NCI-H2227 (cell line): ENCODE results near the gene BIRC6.
"Not testable (repeated sequence)": the region's sequence is repeated elsewhere in the genome, so short reads cannot be mapped to it uniquely, and the experiment has no call there.

Experiments
- DNase-seq: peaks from one replicate; lab custom pipeline; 2025; ENCODE audit not compliant: unreplicated experiment; lab: John Stamatoyannopoulos, UW

BIRC6 gene

DNA sequence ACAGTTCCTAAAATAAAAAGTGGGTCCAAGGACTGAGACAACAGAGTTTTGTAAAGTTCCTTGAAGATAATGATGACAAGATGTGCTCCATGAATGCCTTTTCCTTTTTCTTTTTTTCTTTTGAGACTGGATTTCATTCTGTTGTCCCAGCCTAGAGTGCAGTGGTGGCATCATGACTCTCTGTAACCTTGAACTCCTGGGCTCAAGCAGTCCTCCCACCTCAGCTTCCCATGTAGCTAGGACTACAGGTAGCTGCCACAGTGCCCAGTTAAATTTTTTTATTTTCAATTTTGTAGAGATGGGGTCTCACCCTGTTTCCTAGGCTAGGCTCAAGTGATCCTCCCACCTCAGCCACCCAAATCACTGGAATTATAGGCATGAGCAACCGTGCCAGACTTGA, 254.9 kb downstream of the BIRC6 start:
- no peak for DNase-seq

DNA sequence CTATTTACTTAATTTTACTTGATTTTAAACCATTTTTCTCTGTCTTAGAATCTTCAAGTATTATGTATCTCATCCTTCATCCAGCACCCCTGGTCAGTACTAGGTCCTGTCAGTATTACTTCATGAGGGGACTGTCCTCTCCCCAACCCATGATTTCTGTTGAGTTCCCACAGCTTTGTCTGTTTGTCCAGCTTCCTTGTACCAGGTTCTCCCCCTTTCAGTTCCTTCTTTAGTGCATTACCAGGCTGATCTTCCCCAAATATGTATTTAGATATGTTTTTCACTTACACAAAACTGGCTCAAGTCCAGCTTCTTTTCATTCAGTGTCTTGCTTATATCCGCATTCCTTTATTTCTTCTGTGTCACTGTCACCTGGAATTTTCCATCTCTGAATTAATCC, 257.3 kb downstream of the BIRC6 start:
- DNase-seq: no peak

DNA sequence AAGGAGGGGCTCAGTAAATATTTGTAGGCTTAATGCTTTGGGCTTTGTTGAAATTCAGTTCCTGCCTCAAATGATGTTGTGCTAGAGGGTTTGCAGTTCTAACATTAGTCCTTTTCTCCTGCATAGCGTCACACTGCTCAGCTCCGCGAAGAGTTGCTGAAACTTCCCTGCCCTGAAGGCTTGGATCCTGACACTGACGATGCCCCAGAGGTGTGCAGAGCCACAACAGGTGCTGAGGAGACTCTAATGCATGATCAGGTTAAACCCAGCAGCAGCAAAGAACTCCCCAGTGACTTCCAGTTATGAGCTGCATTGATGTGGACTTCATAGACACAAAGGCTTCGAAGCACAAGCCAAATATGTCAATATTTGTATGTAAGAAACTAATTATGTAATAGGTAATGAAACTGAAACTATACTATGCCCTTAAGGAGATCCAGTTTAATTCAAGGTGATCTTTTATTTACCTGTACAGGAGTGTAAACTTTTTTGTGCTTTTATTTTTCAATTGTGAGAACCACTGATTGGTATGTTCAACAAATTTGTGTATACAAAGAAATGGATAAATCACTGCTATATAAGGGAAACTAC, 260.9 kb downstream of the BIRC6 start:
- DNase-seq: no peak

DNA sequence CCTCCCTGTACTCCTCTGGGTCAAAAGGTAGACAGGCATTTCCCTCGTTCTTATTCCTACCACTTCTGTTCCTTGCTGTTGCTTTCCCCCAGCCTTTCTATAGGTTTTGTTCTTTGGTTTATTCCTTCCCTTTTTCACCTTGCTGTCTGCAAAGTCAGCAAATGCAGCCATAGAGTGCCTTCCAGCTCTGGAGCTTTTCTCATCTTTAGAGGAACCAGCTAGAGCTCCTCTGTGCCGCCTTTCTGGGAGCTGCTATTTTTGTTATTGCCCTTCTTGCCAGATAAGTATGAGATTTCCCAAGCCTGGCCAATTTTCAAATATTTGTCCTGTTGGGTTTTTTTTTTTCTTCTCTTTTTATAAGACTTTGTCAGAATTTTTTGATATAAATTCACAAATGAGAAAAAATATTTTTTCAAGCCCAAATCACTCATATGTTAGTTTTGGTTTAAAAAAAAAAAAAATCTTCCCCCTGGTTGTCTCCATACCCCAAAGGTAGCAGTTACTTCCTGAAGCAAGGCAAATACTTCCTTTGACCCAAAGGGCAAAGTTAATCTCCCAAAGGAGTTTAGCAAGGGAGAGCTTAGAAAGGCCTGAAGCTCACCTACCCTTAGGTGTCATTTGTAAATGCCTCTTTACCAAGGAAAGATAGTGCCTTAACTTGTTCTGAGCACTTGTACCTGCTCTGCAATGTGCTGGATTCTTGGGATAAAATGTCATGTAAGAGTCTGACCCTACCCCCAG, 265.9 kb downstream of the BIRC6 start:
- DNase-seq: no peak

DNA sequence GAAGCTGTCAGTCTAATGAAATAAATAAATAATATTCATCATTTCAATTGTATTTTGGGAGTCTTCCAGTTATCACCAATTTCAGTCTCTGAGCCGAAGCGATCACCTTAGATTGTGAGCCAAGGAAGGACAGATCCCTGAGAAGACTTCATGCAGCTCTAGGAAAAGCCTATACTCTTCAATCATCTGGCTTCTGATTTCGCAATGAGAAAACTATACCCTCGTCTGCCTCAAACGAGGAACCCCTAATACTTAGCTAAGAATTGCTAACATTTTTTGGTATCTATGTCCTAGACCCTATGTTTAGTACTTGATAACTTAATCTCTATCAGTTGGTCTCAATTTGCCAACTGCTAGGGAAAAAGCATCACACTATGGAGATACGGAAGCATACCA, 266.5 kb downstream of the BIRC6 start:
- DNase-seq: no peak

DNA sequence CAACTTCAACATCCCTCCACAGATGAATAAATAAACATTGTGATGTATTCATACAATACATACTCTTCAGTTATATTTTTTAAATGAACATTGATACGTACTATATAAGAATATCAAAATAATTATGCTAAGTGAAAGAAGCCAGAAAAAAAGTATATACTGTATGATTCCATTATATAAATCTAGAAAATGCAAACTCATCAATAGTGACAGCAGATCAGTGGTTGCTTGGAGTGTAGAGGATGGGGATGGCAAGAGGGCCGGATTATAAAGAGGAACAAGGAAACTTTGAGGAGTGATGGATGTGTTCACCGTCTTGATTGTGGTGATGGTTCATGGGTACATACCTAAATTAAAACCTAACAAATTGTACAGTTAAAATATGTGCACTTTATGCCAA, 268.0 kb downstream of the BIRC6 start:
- no peak for DNase-seq

DNA sequence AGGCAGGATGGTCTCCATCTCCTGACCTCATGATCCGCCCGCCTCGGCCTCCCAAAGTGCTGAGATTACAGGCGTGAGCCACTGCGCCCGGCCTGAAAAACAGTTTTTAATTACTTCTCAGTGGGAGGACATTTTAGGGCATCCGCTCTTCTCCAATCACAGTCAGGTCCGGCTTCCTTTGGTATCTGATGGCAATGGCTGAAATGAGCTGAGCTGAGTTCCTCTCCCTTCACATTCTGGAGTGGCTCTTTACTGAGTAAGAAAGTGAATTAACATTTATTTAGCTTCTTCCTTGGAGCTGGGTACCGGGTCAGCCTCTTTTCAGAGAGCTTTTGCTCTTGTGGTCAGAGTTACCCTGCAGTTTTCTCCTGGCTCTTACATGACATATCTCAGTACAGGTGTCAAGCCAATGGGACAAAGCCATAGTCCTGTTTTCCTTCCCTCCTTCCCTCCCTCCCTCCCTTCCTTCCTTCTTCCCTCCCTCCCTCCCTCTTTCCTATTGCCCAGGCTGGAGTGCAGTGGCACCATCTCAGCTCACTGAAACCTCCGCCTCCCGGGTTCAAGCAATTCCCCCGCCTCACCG, 269.9 kb downstream of the BIRC6 start:
- peak; percentile 30 for DNase-seq

DNA sequence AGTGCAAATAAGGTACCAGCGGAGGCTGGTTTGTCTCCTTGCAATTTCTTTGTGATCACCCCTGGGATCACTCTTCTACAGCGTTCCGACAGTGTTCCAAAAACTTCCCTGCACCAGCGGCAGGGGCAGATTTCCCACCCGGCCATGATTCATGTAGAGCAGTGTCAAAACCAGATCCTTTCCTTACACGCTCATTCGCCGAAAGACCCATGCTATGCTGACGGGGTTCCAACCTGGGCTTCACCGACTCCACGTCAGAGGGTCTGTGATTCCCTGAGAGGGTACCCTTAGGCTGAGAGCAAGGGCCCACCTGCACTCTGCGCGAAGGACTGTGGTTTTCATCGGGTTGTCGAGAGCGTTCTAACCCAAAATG, 270.6 kb downstream of the BIRC6 start:
- peak; percentile 83 for DNase-seq

DNA sequence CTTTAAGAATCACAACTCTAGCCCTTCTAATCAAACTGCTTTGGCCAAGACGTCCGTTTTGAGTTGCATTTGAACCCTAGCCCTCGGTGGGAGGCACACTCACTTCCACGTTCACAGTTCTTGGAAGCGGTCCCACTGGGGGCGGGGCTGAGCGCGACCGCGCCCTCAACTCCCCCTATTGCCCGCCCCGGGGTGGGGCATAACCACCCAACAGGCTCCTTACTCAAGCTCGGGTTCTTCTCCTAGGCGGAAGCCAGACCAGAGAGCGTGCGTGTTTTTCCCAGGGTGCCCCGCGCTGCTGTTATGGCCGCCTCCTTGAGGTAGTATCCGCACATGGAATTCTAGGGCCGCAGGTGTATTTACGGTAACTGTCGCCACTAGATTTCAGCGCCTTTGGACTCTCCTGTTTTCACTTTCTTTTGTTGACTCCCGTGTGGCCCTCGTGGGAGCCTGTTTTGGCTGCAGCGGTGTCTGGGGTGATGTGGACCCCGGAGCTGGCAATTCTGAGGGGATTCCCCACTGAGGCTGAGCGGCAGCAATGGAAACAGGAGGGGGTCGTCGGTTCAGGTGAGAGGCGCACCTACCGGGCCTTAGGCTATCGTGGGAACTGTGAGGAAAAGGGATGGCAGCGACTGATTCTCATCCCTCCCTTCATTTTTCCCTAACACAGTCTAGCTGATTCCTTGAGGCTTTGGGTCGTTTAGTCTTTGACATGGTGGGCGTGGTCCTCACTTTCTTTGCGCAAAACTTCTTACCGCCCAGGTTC, 271.2 kb downstream of the BIRC6 start, which contains the start of gene TTC27:
TTC27 (plus strand) TSS at position 237 of the 766 bp plus-strand sequence; CDS start at position 480, 243 bp downstream.
- peak; percentile 97 for DNase-seq

DNA sequence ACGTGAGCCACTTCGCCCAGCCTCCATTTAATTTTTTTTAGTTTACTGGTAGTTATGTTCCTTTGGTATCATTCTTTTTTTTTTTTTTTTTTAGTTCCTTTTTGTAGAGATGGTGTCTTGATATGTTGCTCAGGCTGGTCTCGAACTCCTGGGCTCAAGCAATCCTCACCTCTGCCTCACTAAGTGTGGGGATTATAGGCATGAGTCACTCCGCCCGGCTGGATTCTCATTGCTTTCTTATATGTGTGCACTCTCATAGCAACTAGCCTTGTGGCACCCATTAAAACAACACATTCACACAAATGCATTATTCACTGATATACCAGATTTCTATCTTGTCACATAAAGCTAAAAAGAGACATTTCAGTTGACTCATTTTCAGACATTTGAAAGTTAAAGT, 275.3 kb downstream of the BIRC6 start:
- DNase-seq: no peak

DNA sequence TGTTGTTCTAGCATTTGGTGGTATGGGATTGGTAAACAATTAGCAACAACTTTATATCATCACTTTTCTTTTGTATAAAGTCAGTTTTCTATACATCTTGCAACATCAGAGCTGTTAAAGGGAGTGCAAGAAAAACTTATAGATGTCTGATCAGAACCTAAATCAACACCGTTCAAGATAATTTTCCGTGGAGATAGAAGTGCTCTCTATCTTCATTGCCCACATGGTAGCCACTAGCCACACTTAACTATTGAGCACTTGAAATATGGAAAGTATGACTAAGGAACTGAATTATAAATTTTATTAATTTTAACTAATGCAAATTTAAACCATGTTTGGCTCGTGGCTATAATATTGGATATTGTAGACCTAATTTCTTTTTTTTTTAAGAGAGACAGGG, 276.2 kb downstream of the BIRC6 start:
- no peak for DNase-seq

DNA sequence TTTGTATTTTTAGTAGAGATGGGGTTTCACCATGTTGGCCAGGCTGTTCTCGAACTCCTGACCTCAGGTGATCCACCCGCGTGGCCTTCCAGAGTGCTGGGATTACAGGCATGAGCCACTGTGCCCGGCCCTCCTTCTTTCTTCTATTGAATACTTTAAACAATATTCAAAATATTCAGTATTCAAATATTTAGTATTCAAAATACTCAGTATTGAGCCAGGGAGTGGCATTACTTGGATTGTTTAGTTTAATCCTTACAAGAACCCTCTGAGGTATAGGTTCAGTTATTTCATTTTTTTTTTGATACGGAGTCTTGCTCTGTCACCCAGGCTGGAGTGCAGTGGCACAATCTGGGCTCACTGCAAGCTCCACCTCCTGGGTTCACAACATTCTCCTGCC, 281.7 kb downstream of the BIRC6 start:
- not testable (repeated sequence) for DNase-seq

DNA sequence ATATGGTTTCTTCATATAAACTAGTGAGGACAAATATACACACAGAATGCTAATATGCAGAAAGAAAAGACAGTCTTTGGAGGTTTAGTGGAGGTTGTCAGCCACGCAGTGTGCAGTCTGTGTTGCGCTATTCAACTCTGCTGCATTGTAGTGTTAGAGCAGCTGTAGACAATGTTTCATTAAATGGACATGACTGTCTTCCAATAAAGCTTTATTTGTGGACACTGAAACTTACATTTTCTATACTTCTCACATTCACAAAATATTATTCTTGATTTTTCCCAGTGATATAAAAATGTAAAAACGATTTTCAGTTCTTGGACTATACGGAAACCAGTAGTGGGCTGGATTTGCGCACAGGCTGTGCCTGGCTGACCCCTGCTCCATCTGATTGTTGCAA, 284.4 kb downstream of the BIRC6 start:
- DNase-seq: no peak

DNA sequence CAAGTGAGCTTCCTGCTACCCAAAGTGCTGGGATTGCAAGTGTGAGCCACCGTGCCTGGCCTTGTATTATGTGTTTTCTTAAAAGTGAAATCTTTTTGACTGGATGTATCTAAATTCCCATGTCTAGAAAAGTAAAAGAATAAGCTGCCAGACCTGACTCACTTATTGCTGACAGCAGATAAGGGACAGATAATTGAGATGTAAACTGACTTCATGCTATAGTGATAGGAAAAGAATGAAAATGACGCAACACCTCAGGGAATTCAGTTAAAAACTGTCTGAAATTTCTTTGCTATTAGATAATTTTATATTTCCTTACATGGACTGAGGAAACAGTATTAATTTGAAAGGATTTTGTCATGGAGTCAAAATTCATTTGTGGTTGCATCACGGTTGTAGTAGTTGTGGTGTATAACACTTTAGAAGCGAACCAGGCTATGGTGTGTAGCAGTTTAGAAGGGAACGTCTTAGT, 290.4 kb downstream of the BIRC6 start:
- no peak for DNase-seq

DNA sequence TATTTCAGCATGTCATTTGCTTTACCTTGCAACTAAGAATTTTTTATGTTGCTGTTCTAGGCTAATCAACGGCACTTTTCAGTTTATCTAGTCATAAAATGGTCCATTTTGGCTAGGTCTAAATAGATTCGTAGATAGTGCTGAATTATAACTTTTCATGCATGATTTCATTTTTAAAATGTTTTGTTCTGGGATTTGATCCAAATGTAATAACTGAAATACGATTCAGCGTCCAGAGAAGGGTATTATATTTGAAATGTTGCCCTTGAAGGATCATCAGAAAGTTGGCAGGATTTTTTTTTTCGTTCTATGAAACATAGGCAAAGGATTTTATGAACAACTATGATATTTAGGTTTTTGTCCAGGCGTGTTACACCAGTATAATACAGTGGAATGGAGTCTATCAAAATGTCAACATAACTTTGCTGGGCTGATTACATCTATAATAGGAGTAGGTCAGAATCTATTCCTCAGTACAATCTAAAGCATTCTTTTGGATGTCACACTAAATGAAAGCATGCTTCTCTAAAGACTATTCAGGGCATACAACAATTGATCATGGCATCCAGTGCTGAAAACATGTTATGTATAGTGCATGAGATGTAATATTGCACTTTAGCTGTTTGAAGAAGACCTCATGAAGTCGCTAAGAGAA, 295.9 kb downstream of the BIRC6 start:
- DNase-seq: no peak

DNA sequence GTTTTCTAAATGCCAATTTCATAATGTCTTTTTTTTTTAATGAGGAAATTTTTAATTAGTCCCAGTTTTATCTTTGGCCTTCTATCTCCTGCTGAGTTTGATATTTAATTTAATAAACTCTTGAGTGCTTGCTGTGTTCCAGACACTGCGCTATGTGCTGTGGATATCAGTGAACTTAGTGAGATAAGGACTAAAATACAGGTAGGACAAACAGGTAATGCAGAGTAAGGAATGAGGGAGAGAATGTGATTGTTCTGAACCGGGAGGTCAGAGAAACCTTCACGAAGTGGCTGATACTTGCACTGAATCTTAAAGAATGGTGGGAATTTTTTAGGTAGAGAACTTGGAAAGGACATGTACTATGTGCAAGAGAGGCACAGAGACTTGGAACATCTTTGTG, 299.2 kb downstream of the BIRC6 start:
- DNase-seq: no peak

DNA sequence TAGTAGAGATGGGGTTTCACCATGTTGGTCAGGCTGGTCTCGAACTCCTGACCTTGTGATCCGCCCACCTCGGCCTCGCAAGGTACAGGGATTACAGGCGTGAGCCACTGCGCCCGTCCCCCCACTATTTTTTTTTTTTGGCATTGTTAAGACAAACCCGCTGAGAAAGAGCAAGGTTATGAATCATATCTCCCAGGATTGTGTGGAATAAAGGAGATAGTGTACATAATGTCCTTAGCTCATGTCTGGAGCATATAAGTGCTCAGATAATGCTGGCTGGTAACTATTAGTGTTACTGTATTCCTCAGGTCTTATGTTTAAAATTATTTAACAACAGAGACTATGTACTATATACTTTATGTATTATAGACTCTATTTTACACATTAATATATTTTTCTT, 307.0 kb downstream of the BIRC6 start:
- DNase-seq: no peak

DNA sequence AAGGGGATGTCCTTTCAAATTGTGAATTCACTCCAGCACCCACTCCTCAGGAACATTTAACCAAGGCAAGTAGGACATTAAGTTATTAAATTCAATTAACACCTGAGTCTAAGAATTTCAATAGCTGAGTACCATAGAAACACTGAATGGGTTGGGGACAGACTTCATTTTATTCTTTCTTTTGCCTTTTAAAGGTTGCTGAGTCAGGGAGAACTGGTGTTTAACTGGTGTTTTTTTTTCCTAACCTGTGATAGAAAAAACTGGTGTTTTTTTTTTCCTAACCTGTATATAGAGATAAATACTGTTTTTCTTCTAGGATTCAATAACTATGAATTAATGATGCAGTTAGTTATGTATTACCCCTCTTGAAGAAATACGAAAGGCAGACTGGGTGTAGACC, 309.9 kb downstream of the BIRC6 start:
- no peak for DNase-seq

DNA sequence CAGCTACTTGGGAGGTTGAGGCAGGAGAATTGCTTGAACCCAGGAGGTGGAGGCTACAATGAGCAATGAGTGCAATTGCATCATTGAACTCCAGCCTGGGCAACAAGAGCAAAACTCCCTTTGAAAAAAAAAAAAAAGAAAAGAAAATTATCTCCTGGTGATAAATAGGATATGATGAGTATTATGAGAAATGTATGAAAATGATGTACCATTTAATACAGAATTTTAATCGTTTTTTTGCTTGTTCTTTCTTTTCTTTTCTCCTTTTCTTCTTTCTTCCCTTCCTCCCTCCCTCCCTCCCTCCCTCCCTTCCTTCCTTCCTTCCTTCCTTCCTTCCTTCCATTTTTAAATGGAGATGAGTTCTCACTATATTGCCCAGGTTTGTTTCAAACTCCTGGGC, 311.4 kb downstream of the BIRC6 start:
- no peak for DNase-seq
